ENCODE data around the gene ICA1L.

Gene ICA1L

DNA sequence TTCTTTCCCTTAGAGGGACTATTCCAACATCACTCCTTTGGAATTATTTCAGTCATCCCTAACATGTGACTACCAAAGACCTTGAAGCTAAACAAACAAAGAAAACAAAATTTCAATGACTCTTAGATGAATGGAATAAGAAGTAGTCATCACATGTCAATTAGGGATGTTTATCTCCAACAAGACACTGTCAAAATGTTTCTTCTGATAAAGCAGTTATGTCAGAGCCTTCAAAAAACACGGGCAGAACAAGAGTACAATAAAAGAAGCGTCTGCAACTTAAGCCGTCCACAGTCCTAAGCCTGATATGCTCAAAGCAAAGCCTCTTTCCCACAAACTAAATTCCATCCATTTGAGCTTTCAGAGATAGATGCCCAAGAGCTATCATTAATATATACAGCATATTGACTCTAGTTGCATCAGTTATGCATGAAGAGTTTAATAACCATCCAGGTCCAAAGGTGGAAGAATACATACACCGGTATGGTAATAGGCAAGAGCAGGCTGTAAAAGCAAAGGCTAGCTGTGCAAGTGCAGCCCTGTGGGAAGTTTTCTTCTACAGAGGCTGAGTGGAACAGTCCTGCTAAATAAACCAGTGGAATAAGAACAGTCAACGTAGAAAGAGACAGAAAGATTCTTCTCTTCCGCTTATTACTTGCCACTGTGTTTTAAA is 98.1 kb downstream of the ICA1L start:
- H3K4me3 ChIP-seq (ENCODE audit: low read depth, low read length) = no peak overlapping the region
- DNase-seq (ENCODE audit: low read depth) = no peak
- no peak for TF ChIP-seq CTCF (IDR thresholded peaks at IDR 0.05; ENCODE audit: low read depth, low read length, missing control alignments)

GRCh38 chr2:202771741-202772460 is 99.7 kb downstream of the ICA1L start:
- no peak for DNase-seq (ENCODE audit: low read depth)
- TF ChIP-seq CTCF (IDR thresholded peaks at IDR 0.05; ENCODE audit: low read depth, low read length, missing control alignments) = no peak
- H3K4me3 ChIP-seq (ENCODE audit: low read depth, low read length) = no peak overlapping the region

DNA sequence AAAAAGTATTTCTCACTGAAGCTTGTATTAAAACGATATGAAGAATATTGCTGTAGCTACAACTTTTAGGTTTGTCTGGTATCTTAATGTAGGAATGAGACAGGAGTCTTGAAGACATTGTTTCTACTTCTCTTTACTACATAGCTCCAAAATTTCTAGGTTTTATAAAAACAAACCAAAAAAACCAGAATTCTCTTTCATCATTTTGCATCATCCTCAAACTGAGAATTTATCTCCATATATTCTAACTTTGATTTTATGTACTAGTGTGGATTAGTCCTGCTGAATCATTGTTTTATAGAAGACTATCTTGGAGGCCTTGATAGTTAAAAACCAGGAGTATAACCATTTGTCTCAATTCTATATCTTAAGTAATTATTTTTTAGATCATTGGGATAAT is 100.2 kb downstream of the ICA1L start:
- DNase-seq (ENCODE audit: low read depth) = no peak
- H3K4me3 ChIP-seq (ENCODE audit: low read depth, low read length) = no peak overlapping the region
- no peak for TF ChIP-seq CTCF (IDR thresholded peaks at IDR 0.05; ENCODE audit: low read depth, low read length, missing control alignments)

DNA sequence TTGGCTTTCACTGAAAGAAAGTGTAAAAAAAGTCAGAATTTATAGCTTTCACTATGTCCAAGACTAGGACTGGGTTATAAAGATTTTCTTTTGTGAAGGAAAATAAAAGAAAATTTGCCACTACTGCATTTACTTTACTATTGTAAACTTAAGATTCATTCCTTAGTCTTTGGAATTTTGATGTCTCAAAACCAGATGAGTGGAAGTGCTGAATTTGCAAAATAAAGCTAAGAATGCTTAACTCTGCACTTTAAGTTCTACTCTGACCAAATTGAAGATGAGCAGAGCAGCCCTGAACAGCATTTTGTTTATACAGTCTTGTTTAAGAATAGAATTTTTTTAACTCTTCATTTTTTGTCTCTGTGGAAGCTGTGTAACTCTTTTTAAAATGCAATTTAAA is 102.4 kb downstream of the ICA1L start:
- no peak for TF ChIP-seq CTCF (IDR thresholded peaks at IDR 0.05; ENCODE audit: low read depth, low read length, missing control alignments)
- H3K4me3 ChIP-seq (ENCODE audit: low read depth, low read length) = no peak overlapping the region
- DNase-seq (ENCODE audit: low read depth) = no peak

GRCh38 chr2:202768273-202768672 is 103.3 kb downstream of the ICA1L start:
- no peak overlapping the region for H3K4me3 ChIP-seq (ENCODE audit: low read depth, low read length)
- no peak for DNase-seq (ENCODE audit: low read depth)
- TF ChIP-seq CTCF (IDR thresholded peaks at IDR 0.05; ENCODE audit: low read depth, low read length, missing control alignments) = no peak

DNA sequence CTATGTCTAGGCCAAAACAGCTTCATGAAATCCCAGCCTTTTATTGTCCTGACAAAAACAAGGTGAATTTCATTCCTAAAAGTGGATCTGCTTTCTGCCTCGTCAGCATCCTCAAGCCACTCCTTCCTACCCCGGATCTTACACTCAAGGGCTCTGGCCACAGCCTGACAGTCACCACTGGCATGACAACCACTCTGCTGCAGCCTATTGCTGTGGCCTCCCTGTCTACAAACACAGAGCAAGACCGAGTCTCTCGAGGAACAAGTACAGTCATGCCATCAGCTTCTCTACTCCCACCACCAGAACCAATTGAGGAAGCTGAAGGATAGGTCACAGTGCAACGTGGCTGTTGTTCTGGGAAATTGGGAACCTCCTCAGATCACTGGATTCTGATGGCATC is 106.1 kb downstream of the ICA1L start:
- no peak for DNase-seq (ENCODE audit: low read depth)
- TF ChIP-seq CTCF (IDR thresholded peaks at IDR 0.05; ENCODE audit: low read depth, low read length, missing control alignments) = no peak
- H3K4me3 ChIP-seq (ENCODE audit: low read depth, low read length) = no peak overlapping the region

DNA sequence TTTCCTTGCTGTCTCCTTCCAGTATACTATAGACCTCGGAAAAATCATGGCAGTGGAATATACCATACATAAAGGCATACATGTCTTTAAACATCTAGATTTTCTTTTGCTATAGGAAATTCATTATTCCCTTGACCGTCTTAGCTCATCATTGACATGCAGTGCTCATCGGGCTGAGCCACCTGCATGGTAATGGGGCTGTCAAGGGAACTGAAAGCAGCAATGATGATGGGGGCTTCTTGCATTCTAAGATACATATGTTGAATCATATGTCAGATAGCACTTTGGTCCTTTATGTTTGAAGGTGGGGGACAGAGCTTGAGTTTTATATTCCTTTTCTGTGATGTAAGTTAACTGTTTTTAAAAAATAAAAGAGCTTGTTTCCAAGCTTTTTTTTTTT is 106.6 kb downstream of the ICA1L start:
- no peak for TF ChIP-seq CTCF (IDR thresholded peaks at IDR 0.05; ENCODE audit: low read depth, low read length, missing control alignments)

More for the DNA sequence above, 106.6 kb downstream of the ICA1L start:
- DNase-seq (ENCODE audit: low read depth) = no peak
- no peak overlapping the region for H3K4me3 ChIP-seq (ENCODE audit: low read depth, low read length)
